H1 (cell line): Measurements from ENCODE around the gene AK8. TPM values are rescaled to one million over a fixed set of nuclear protein-coding genes. Genes with fewer than 3 reads are reported as not detected.
A peak's percentile ranks its signal among the peaks of the same experiment; 100 is the strongest.

Experiments used
- ATF2 ChIP-seq: IDR thresholded peaks from 2 replicates; pipeline ENCODE4 v1.6.1; 2012; ENCODE audit warnings: low read length, inconsistent platforms
- BCL11A ChIP-seq, 2 experiments: IDR thresholded peaks; one replicate each; pipeline ENCODE4 v1.6.1; 2011; ENCODE audit warnings: low read depth in 2 of 2, low read length in 2 of 2, mild to moderate bottlenecking in 2 of 2
- CBX8 ChIP-seq: fragments of 300-800, 300-1000 bp; sonication (generic); IDR thresholded peaks from 2 replicates; pipeline ENCODE4 v1.7.1; 2016; ENCODE audit warnings: low read depth, low read length, borderline replicate concordance
- CHD2 ChIP-seq: IDR thresholded peaks from 2 replicates; pipeline ENCODE4 v1.6.1; 2012; ENCODE audit warnings: low read length, improper control_type of control experiment
- CTBP2 ChIP-seq: IDR thresholded peaks from 2 replicates; pipeline ENCODE4 v1.7.0; 2011; ENCODE audit warnings: borderline replicate concordance, mild to moderate bottlenecking, moderate library complexity, mixed read lengths, low read length; ENCODE audit not compliant: insufficient read depth, insufficient read length
- CTCF ChIP-seq, 3 experiments: IDR thresholded peaks; 1 replicate in 2 of 3; 2 replicates in 1 of 3; pipeline versions ENCODE4 v1.5.1 to v1.6.1; 2011; ENCODE audit warnings: low read length in 3 of 3, mild to moderate bottlenecking in 3 of 3, inconsistent platforms in 2 of 3, low read depth in 1 of 3, moderate library complexity in 1 of 3; ENCODE audit not compliant: insufficient read depth in 1 of 3; ENCODE audit errors: control extremely low read depth in 1 of 3
- FOSL1 ChIP-seq: IDR thresholded peaks from 2 replicates; pipeline ENCODE4 v1.6.1; 2011; ENCODE audit warnings: mild to moderate bottlenecking, low read depth, low read length, moderate library complexity; ENCODE audit not compliant: insufficient read depth
- GABPA ChIP-seq: IDR thresholded peaks from 2 replicates; pipeline ENCODE4 v1.6.1; 2011; ENCODE audit warnings: mild to moderate bottlenecking, low read length, moderate library complexity, borderline replicate concordance; ENCODE audit not compliant: insufficient read depth
- GTF2F1 ChIP-seq: IDR thresholded peaks from 2 replicates; pipeline ENCODE4 v1.6.1; 2012; ENCODE audit warnings: low read depth, low read length, improper control_type of control experiment, borderline replicate concordance
- HDAC2 ChIP-seq, 2 experiments: fragments of 300-600 bp in 1 of 2; sonication (generic) in 1 of 2; IDR thresholded peaks; 2 replicates each; pipeline ENCODE4 v1.6.1; 2011 to 2012; ENCODE audit warnings: low read depth in 2 of 2, low read length in 2 of 2, mild to moderate bottlenecking in 2 of 2, moderate library complexity in 2 of 2, borderline replicate concordance in 1 of 2, inconsistent platforms in 1 of 2
- JUN ChIP-seq: IDR thresholded peaks from 2 replicates; pipeline ENCODE4 v1.6.1; 2011; ENCODE audit warnings: low read depth, mild to moderate bottlenecking, improper control_type of control experiment, low read length
- KDM5A ChIP-seq: fragments of 200-600 bp; IDR thresholded peaks from 2 replicates; pipeline ENCODE4 v1.7.1; 2012; ENCODE audit warnings: mild to moderate bottlenecking, low read length, inconsistent platforms, mixed read lengths
- SAP30 ChIP-seq: fragments of 300-600 bp; sonication (generic); IDR thresholded peaks from 2 replicates; pipeline ENCODE4 v1.7.1; 2012; ENCODE audit warnings: low read length, moderate library complexity, mild to moderate bottlenecking, inconsistent platforms; ENCODE audit not compliant: insufficient read depth, insufficient replicate concordance
- SIX5 ChIP-seq: IDR thresholded peaks from 2 replicates; pipeline ENCODE4 v1.6.1; 2011; ENCODE audit warnings: mild to moderate bottlenecking, low read depth, low read length
- SP1 ChIP-seq: IDR thresholded peaks from 2 replicates; pipeline ENCODE4 v1.6.1; 2011; ENCODE audit warnings: low read depth, low read length
- SP2 ChIP-seq: IDR thresholded peaks from 2 replicates; pipeline ENCODE4 v1.6.1; 2012; ENCODE audit warnings: mild to moderate bottlenecking, low read length, inconsistent platforms
- YY1 ChIP-seq: IDR thresholded peaks from 2 replicates; pipeline ENCODE4 v1.6.1; 2011; ENCODE audit warnings: low read depth, mild to moderate bottlenecking, low read length
- ZNF274 ChIP-seq: IDR thresholded peaks from 2 replicates; pipeline ENCODE4 v1.7.0; 2012; ENCODE audit warnings: low read length, borderline replicate concordance; ENCODE audit errors: extremely low read depth
- polyA plus RNA-seq, 7 experiments: library from polyadenylated mRNA; depleted of rRNA in 3 of 7; stranded (reverse) in 5 of 7; unstranded in 2 of 7; fragments of >200 nt in 5 of 7; fragments of 200-250 nt in 2 of 7; gene quantifications; 1 replicate in 5 of 7; 2 replicates in 1 of 7; 4 replicates in 1 of 7; pipeline versions ENCODE4 v1.2.1 to v1.2.3, GENCODE V29; 2011 to 2013; ENCODE audit warnings: missing spikeins in 2 of 7, mixed read lengths in 2 of 7
- total RNA-seq: library from RNA; stranded (reverse); fragmentation: NEBNext Ultra II Directional; extraction: Animal tissue kit (Norgen Biotek cat#: 25700); gene quantifications from 2 replicates; pipeline ENCODE4 v1.2.1, GENCODE V29; 2021

Gene AK8
- total and polyA plus RNA-seq, 2 of the 8 experiments (the other 6 are each of a cell fraction or from before 2014, with no cell fraction given): 0.35 to 0.48 TPM

- TF ChIP-seq CTCF (IDR thresholded peaks at IDR 0.05; ENCODE audit: control extremely low read depth in 1 of 3, insufficient read depth in 1 of 3, low read depth in 1 of 3, low read length in 3 of 3) (peak; percentile 45 to 51 (median 48)), SIX5 (no peak), CTBP2 (no peak), BCL11A (IDR thresholded peaks at IDR 0.05; ENCODE audit: low read depth in 2 of 2, low read length in 2 of 2) (no peak), CBX8 (no peak), GTF2F1 (no peak), SAP30 (peak; percentile 52), CHD2 (no peak), GABPA (no peak), JUN (no peak), YY1 (no peak), ATF2 (no peak), KDM5A (no peak), HDAC2 (IDR thresholded peaks at IDR 0.05; ENCODE audit: borderline replicate concordance in 1 of 2, low read depth in 2 of 2, low read length in 2 of 2) (no peak), ZNF274 (no peak), FOSL1 (no peak), SP1 (0 out of 2 replicates have a peak, but pooled peaks have one; percentile 20), SP2 (no peak)
Observed at GRCh38 chr9:132768932-132769905, 108.9 kb downstream of the AK8 start (continued).
